HL-60 (cell line): ENCODE measurements around the gene ADAMTS12.

Experiments
- DNase-seq, 2 experiments: peaks; one replicate each; pipeline ENCODE4 v3.0.0-alpha.2; 2010 to 2020; ENCODE audit warnings: low read depth in 1 of 2, low spot score in 1 of 2
- H3K27ac ChIP-seq: fragments of 250-450 bp; sonication (Bioruptor Pico); replicated peaks from 2 replicates; pipeline ENCODE4 v1.5.1; 2020; ENCODE audit warnings: mild to moderate bottlenecking, moderate library complexity
- H3K27me3 ChIP-seq: fragments of 250-450 bp; sonication (Bioruptor Pico); 2 replicates; pipeline ENCODE4 v1.5.1; 2021; ENCODE audit warnings: mild to moderate bottlenecking, moderate library complexity; ENCODE audit not compliant: insufficient read depth, poor library complexity, severe bottlenecking
- H3K4me3 ChIP-seq: replicated peaks from 2 replicates; pipeline ENCODE4 v1.5.1; 2011; ENCODE audit warnings: mild to moderate bottlenecking, control low read depth, low read length; ENCODE audit not compliant: insufficient read depth
- CTCF ChIP-seq: IDR thresholded peaks from one replicate; pipeline ENCODE4 v1.5.1; 2011; ENCODE audit warnings: low read length, control low read depth, inconsistent platforms; ENCODE audit not compliant: insufficient read depth
- GABPA ChIP-seq: IDR thresholded peaks from 2 replicates; pipeline ENCODE4 v1.6.1; 2012; ENCODE audit warnings: low read depth
- POLR2AphosphoS5 ChIP-seq: IDR thresholded peaks from 2 replicates; pipeline ENCODE4 v1.6.1; 2012; ENCODE audit warnings: low read depth
- REST ChIP-seq: IDR thresholded peaks from 2 replicates; pipeline ENCODE4 v1.6.1; 2012; ENCODE audit warnings: low read depth; ENCODE audit not compliant: insufficient replicate concordance
- SPI1 ChIP-seq: IDR thresholded peaks from 2 replicates; pipeline ENCODE4 v1.6.1; 2012; ENCODE audit warnings: low read depth, mild to moderate bottlenecking, borderline replicate concordance

ADAMTS12 gene

GRCh38 chr5:33657176-33657575 is 234.6 kb downstream of the ADAMTS12 start:
- TF ChIP-seq SPI1 (no peak), CTCF (no peak), REST (no peak), GABPA (no peak), POLR2AphosphoS5 (no peak)
- peaks cover 2% of the 10 kb centered on the region for H3K27me3 ChIP-seq
- DNase-seq: no peak

GRCh38 chr5:33650911-33651310 is 240.9 kb downstream of the ADAMTS12 start:
- DNase-seq: no peak
- H3K27me3 ChIP-seq: peaks cover 2% of the 10 kb centered on the region
- H3K4me3 ChIP-seq: no peak overlapping the region
- H3K27ac ChIP-seq: no peak overlapping the region
- TF ChIP-seq GABPA: no peak
- TF ChIP-seq CTCF: no peak
- TF ChIP-seq REST: no peak
- TF ChIP-seq SPI1: no peak
- no peak for TF ChIP-seq POLR2AphosphoS5

More at GRCh38 chr5:33657176-33657575, 234.6 kb downstream of the ADAMTS12 start:
- no peak overlapping the region for H3K4me3 ChIP-seq
- H3K27ac ChIP-seq: no peak overlapping the region

- Histone ChIP-seq H3K27me3 (peaks cover 2% of the 10 kb centered on the region), H3K4me3 (no peak overlapping the region), H3K27ac (no peak overlapping the region)
- TF ChIP-seq CTCF: no peak
- no peak for TF ChIP-seq REST
- TF ChIP-seq GABPA: no peak
- no peak for TF ChIP-seq SPI1
- no peak for TF ChIP-seq POLR2AphosphoS5
- DNase-seq: no peak
Measured at GRCh38 chr5:33649549-33650482, 242.0 kb downstream of the ADAMTS12 start.
